ENCODE measurements around the gene TXNDC11. TPM values are rescaled to one million over a fixed set of nuclear protein-coding genes. Genes with fewer than 3 reads are reported as not detected.
A peak's percentile ranks its signal among the peaks of the same experiment; 100 is the strongest.

Gene TXNDC11
- total and polyA plus RNA-seq, 7 experiments from 2014 or later: 36.7 to 80.5 (median 55.1) TPM

DNA sequence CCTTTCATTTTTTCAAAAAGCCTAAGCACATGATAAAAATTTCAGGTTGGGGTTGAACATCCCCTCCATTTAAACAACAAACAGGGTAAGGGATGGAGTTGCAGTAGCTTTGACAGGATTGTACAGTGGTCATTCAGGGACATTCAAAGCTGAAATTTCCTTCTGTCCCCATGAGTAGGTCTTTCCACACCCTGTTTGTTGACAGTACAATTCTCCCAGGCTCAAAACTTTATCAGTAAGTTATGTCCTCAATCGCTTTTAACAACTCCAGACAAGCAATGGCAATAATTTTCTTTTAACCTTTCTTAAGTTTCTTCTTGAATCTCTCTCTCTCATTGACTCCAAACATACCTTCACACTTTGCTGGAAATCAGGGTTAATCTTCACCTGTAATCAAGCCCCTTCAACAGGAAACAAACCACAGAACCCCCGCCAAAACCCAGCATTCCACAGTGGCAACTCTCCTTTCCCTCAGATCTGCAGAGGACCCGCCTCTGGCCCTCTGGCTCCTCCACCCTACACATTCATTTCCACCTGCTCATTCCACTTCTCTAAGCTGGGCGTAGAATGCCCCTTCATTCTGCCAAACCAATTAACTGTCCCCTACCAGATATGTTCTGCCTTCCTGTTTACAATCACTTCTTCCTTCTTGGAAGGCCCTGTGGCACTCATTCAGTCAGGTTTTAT lies 20.7 kb downstream of the TXNDC11 start:
- Mint-ChIP-seq H3K4me1 (peaks cover 5 to 40% (median 17%) of the 10 kb centered on the region in 7 donors), H3K4me3 (no peak overlapping the region), H3K27ac (peak overlapping the region in 8 of 9 donors; percentile 0 to 88 (median 48)), H3K9me3 (no peaks in the 10 kb centered on the region), H3K36me3 (peaks cover 13 to 27% (median 21%) of the 10 kb centered on the region in 5 donors), H3K27me3 (no peaks in the 10 kb centered on the region)
- Histone ChIP-seq H3K36me3 (ENCODE audit: control insufficient read depth in 2 of 3, insufficient read depth in 3 of 3, low read length in 3 of 3) (peaks cover 6 to 52% (median 12%) of the 10 kb centered on the region in 3 experiments), H3K4me1 (ENCODE audit: control insufficient read depth in 2 of 2, insufficient read depth in 2 of 2, low read length in 2 of 2) (no peaks in the 10 kb centered on the region), H3K9me3 (ENCODE audit: control insufficient read depth in 2 of 3, low read length in 3 of 3) (no peaks in the 10 kb centered on the region), H3K27me3 (ENCODE audit: control insufficient read depth in 2 of 2, insufficient read depth in 2 of 2, low read length in 2 of 2) (no peaks in the 10 kb centered on the region), H3K4me3 (ENCODE audit: low read length) (no peak overlapping the region), H3K27ac (ENCODE audit: low read depth, low read length) (no peak overlapping the region)
- POLR2A ChIA-PET: interaction anchor here (2.2 kb wide), 1 partner anchor 21 kb away, joined by 8 read pairs; the partner anchor contains the start of gene TXNDC11
- DNase-seq (no peak), ATAC-seq (no peak)
- CTCF ChIA-PET: no interaction called here
- intact Hi-C loops (cut with micrococcal nuclease): no loop called here

DNA sequence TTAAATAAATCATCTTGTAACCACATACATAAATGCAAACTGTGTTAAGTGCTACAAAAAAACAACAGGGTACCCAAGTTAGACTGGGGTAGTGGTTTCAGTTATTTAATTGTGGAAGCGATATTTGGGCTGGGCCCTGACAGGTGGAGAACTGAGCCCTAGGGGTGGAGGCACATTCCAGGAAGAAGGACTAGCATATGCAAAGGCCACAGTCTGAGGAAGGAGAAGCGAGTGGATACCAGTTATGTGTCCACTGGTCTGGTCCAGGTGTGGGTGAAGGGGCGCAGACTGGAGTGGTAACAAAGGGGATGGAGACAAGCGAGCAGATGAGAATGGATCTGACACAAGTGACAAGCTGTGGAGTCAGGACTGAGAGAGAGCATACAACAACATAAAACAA lies 22.9 kb downstream of the TXNDC11 start:
- peaks cover 13 to 27% (median 17%) of the 10 kb centered on the region in 5 donors for H3K36me3 Mint-ChIP-seq
- peak overlapping the region in 5 of 9 donors; percentile 41 to 64 (median 49) for H3K27ac Mint-ChIP-seq
- H3K4me3 Mint-ChIP-seq: no peak overlapping the region
- H3K36me3 ChIP-seq (ENCODE audit: control insufficient read depth in 2 of 3, insufficient read depth in 3 of 3, low read length in 3 of 3): peaks cover 0 to 57% (median 4%) of the 10 kb centered on the region in 3 experiments
- ATAC-seq (no peak), DNase-seq (no peak)
- H3K9me3 Mint-ChIP-seq: no peaks in the 10 kb centered on the region
- H3K27me3 ChIP-seq (ENCODE audit: control insufficient read depth in 2 of 2, insufficient read depth in 2 of 2, low read length in 2 of 2): no peaks in the 10 kb centered on the region
- POLR2A ChIA-PET: interaction anchor here (1.2 kb wide), 1 partner anchor 94 kb away, joined by 3 read pairs; no protein-coding TSS in a partner anchor
- no peaks in the 10 kb centered on the region for H3K4me1 ChIP-seq (ENCODE audit: control insufficient read depth in 2 of 2, insufficient read depth in 2 of 2, low read length in 2 of 2)
- peaks cover 5 to 41% (median 19%) of the 10 kb centered on the region in 7 donors for H3K4me1 Mint-ChIP-seq
- intact Hi-C loops (cut with micrococcal nuclease): loop anchor here in 1 of 2 donors (10.0 kb wide), 1 partner anchor 75 kb away; no protein-coding TSS in a partner anchor
- CTCF ChIA-PET: interaction anchor here (0.6 to 2.3 kb wide), 4 partner anchors 78 to 187 kb away, joined by 3 to 6 read pairs (median 4); partner anchors contain the start of gene RSL1D1
- no peaks in the 10 kb centered on the region for H3K9me3 ChIP-seq (ENCODE audit: control insufficient read depth in 2 of 3, low read length in 3 of 3)
- H3K4me3 ChIP-seq (ENCODE audit: low read length): no peak overlapping the region
- no peaks in the 10 kb centered on the region for H3K27me3 Mint-ChIP-seq
- H3K27ac ChIP-seq (ENCODE audit: low read depth, low read length): no peak overlapping the region

DNA sequence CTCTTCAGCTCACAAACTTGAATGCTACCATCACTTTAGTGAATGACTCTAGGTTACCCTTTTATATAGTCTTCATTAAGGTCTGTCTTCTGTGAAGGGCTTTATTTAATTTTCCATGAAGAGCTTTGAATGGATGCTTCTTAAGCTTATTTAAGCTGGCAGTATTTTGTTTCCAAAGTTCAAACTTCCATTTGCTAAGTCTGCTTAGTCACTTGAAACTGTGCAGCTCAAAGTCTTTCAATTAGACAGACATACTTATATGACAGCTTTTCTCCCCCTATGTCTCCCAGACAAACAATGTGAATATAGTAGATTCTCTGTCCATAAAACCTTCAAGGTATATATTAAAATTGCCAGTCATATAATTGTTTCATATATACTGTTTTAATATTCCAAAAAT lies 23.5 kb downstream of the TXNDC11 start:
- Histone ChIP-seq H3K27me3 (ENCODE audit: control insufficient read depth in 2 of 2, insufficient read depth in 2 of 2, low read length in 2 of 2) (no peaks in the 10 kb centered on the region), H3K4me1 (ENCODE audit: control insufficient read depth in 2 of 2, insufficient read depth in 2 of 2, low read length in 2 of 2) (peaks cover 0 to 3% of the 10 kb centered on the region in 2 donors), H3K36me3 (ENCODE audit: control insufficient read depth in 2 of 3, insufficient read depth in 3 of 3, low read length in 3 of 3) (peaks cover 0 to 53% (median 4%) of the 10 kb centered on the region in 3 experiments), H3K9me3 (ENCODE audit: control insufficient read depth in 2 of 3, low read length in 3 of 3) (no peaks in the 10 kb centered on the region), H3K4me3 (ENCODE audit: low read length) (no peak overlapping the region), H3K27ac (ENCODE audit: low read depth, low read length) (no peak overlapping the region)
- H3K27me3 Mint-ChIP-seq: no peaks in the 10 kb centered on the region
- no peak overlapping the region for H3K4me3 Mint-ChIP-seq
- peaks cover 5 to 44% (median 23%) of the 10 kb centered on the region in 7 donors for H3K4me1 Mint-ChIP-seq
- H3K27ac Mint-ChIP-seq: peak overlapping the region in 3 of 9 donors; percentile 43 to 64 (median 49)
- POLR2A ChIA-PET: interaction anchor here (0.5 to 1.2 kb wide), 2 partner anchors 93 to 374 kb away, joined by 3 read pairs; partner anchors contain the start of gene RMI2
- no peak for ATAC-seq
- CTCF ChIA-PET: interaction anchor here (0.6 to 2.3 kb wide), 4 partner anchors 77 to 187 kb away, joined by 3 to 6 read pairs (median 4); partner anchors contain the start of gene RSL1D1
- no peak for DNase-seq
- peaks cover 13 to 29% (median 21%) of the 10 kb centered on the region in 5 donors for H3K36me3 Mint-ChIP-seq
- no peaks in the 10 kb centered on the region for H3K9me3 Mint-ChIP-seq
- intact Hi-C loops (cut with micrococcal nuclease): loop anchor here in 1 of 2 donors (10.0 kb wide), 1 partner anchor 74 kb away; no protein-coding TSS in a partner anchor

DNA sequence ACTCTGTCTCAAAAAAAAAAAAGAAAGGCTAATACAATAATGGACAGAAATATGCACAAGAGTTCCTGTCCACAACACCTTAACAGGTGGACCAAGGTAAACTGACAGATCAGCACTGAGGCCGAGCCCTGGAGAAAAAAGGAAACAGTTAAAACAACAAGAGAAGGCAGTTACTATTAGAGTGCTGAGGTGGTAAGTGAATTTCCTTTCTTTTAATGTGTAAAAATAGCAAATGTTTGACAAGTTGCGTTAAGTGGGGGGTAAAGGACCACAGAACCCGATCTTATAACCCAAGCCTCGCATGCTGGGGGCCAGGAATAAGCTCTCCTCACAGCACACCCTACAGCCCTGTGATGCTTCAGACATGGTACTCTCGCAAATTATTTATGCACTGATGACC lies 24.8 kb downstream of the TXNDC11 start:
- no peaks in the 10 kb centered on the region for H3K9me3 Mint-ChIP-seq
- POLR2A ChIA-PET: interaction anchor here (0.6 to 0.7 kb wide), 3 partner anchors 14 to 409 kb away, joined by 3 to 4 read pairs (median 3); no protein-coding TSS in a partner anchor

DNA sequence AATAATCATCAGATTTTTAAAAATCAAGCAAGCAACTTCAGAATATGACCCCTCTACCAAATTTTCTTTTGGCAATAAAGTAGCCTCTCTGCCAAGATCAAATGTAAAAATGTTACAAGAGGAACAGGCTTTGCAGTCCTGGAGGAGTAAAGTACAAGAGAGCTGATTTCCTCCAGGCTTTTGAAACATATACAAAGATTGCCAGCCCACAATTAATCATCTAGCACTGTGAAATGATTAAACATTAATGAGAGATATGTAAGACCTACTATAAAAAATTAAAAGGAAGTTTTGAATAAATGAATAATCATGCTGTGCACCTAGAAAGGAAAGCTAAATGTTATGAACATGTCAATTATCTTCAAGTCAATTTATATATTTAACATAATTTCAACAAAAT lies 26.3 kb downstream of the TXNDC11 start:
- CTCF ChIA-PET: interaction anchor here (0.8 to 5.5 kb wide), 2 partner anchors 184 to 307 kb away, joined by 3 to 53 read pairs; no protein-coding TSS in a partner anchor
- DNase-seq (no peak), ATAC-seq (no peak)
- intact Hi-C loops (cut with micrococcal nuclease): loop anchor here in 1 of 2 donors (10.0 kb wide), 1 partner anchor 72 kb away; no protein-coding TSS in a partner anchor
- Mint-ChIP-seq H3K4me3 (no peak overlapping the region), H3K9me3 (no peaks in the 10 kb centered on the region), H3K27me3 (no peaks in the 10 kb centered on the region), H3K36me3 (peaks cover 7 to 25% (median 16%) of the 10 kb centered on the region in 5 donors), H3K27ac (peak overlapping the region in 7 of 9 donors; percentile 2 to 79 (median 59)), H3K4me1 (peaks cover 4 to 38% (median 22%) of the 10 kb centered on the region in 7 donors)
- no peaks in the 10 kb centered on the region for H3K9me3 ChIP-seq (ENCODE audit: control insufficient read depth in 2 of 3, low read length in 3 of 3)
- no peaks in the 10 kb centered on the region for H3K27me3 ChIP-seq (ENCODE audit: control insufficient read depth in 2 of 2, insufficient read depth in 2 of 2, low read length in 2 of 2)
- POLR2A ChIA-PET: no interaction called here
- H3K4me3 ChIP-seq (ENCODE audit: low read length): no peak overlapping the region
- peaks cover 0 to 3% of the 10 kb centered on the region in 2 donors for H3K4me1 ChIP-seq (ENCODE audit: control insufficient read depth in 2 of 2, insufficient read depth in 2 of 2, low read length in 2 of 2)
- no peak overlapping the region for H3K27ac ChIP-seq (ENCODE audit: low read depth, low read length)
- H3K36me3 ChIP-seq (ENCODE audit: control insufficient read depth in 2 of 3, insufficient read depth in 3 of 3, low read length in 3 of 3): peaks cover 0 to 46% (median 4%) of the 10 kb centered on the region in 3 experiments

More for the DNA sequence above, 24.8 kb downstream of the TXNDC11 start:
- H3K4me1 Mint-ChIP-seq: peaks cover 5 to 40% (median 18%) of the 10 kb centered on the region in 7 donors
- H3K4me3 Mint-ChIP-seq: no peak overlapping the region
- no peak for DNase-seq
- Histone ChIP-seq H3K4me1 (ENCODE audit: control insufficient read depth in 2 of 2, insufficient read depth in 2 of 2, low read length in 2 of 2) (peaks cover 0 to 3% of the 10 kb centered on the region in 2 donors), H3K36me3 (ENCODE audit: control insufficient read depth in 2 of 3, insufficient read depth in 3 of 3, low read length in 3 of 3) (peaks cover 0 to 52% (median 4%) of the 10 kb centered on the region in 3 experiments), H3K4me3 (ENCODE audit: low read length) (no peak overlapping the region), H3K27me3 (ENCODE audit: control insufficient read depth in 2 of 2, insufficient read depth in 2 of 2, low read length in 2 of 2) (no peaks in the 10 kb centered on the region), H3K9me3 (ENCODE audit: control insufficient read depth in 2 of 3, low read length in 3 of 3) (no peaks in the 10 kb centered on the region), H3K27ac (ENCODE audit: low read depth, low read length) (peak overlapping the region; percentile 35)
- H3K27me3 Mint-ChIP-seq: no peaks in the 10 kb centered on the region
- peaks cover 13 to 25% (median 17%) of the 10 kb centered on the region in 5 donors for H3K36me3 Mint-ChIP-seq
- ATAC-seq: no peak
- intact Hi-C loops (cut with micrococcal nuclease): loop anchor here in 1 of 2 donors (10.0 kb wide), 1 partner anchor 73 kb away; no protein-coding TSS in a partner anchor
- CTCF ChIA-PET: interaction anchor here (0.6 to 1.7 kb wide), 4 partner anchors 82 to 616 kb away, joined by 3 to 13 read pairs (median 4); no protein-coding TSS in a partner anchor
- peak overlapping the region in 8 of 9 donors; percentile 25 to 79 (median 54) for H3K27ac Mint-ChIP-seq

DNA sequence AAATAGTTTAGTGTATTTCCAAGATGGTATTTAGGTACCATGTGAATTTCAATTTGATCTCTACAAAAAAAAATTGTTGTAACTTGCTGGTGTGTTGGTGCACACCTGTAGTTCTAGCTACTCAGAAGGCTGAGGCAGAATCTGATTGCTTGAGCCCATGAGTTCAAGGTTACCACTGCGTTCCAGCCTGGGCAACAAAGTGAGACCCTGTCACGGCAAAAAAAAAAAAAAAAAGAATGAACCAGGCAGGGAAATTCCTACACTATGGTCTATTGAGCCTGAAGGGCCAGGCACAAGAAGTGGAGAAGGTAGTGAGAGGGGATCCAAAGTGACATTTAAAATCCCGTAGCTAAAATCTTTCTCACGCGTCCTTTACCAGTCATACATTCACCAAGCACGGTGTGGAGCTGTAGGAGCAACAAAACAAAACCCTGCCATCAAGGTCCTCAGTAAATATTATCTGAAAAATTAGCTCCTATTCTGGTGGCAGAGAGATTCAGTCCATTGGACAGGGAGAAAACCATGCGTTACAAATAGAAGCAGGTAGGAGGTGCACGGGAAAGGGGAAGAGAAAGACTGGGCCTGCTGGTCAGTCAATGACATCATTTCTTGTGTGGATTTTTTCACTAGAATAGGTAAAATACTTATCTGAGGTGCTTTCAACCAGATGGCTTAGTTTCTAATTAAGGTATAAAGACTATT lies 27.3 kb downstream of the TXNDC11 start:
- intact Hi-C loops (cut with micrococcal nuclease): loop anchor here (2.0 to 10.0 kb wide), 3 partner anchors 71 to 761 kb away; no protein-coding TSS in a partner anchor
- ATAC-seq: no peak
- H3K4me3 Mint-ChIP-seq: no peak overlapping the region
- H3K9me3 Mint-ChIP-seq: no peaks in the 10 kb centered on the region
- H3K4me3 ChIP-seq (ENCODE audit: low read length): no peak overlapping the region
- no peaks in the 10 kb centered on the region for H3K27me3 ChIP-seq (ENCODE audit: control insufficient read depth in 2 of 2, insufficient read depth in 2 of 2, low read length in 2 of 2)
- H3K36me3 ChIP-seq (ENCODE audit: control insufficient read depth in 2 of 3, insufficient read depth in 3 of 3, low read length in 3 of 3): peaks cover 0 to 45% (median 4%) of the 10 kb centered on the region in 3 experiments
- H3K4me1 ChIP-seq (ENCODE audit: control insufficient read depth in 2 of 2, insufficient read depth in 2 of 2, low read length in 2 of 2): peaks cover 0 to 3% of the 10 kb centered on the region in 2 donors
- no peaks in the 10 kb centered on the region for H3K9me3 ChIP-seq (ENCODE audit: control insufficient read depth in 2 of 3, low read length in 3 of 3)
- H3K27ac ChIP-seq (ENCODE audit: low read depth, low read length): no peak overlapping the region
- no peak for DNase-seq
- peak overlapping the region in 5 of 9 donors; percentile 6 to 79 (median 48) for H3K27ac Mint-ChIP-seq
- peaks cover 4 to 38% (median 22%) of the 10 kb centered on the region in 7 donors for H3K4me1 Mint-ChIP-seq
- H3K27me3 Mint-ChIP-seq: no peaks in the 10 kb centered on the region
- H3K36me3 Mint-ChIP-seq: peaks cover 7 to 28% (median 17%) of the 10 kb centered on the region in 5 donors
- ChIA-PET CTCF (interaction anchor here (0.9 to 5.5 kb wide), 12 partner anchors 9 to 751 kb away, joined by 3 to 53 read pairs (median 6); partner anchors contain the start of gene TXNDC11), POLR2A (interaction anchor here (0.6 to 1.2 kb wide), 3 partner anchors 27 to 183 kb away, joined by 3 to 5 read pairs (median 4); partner anchors contain the start of gene TXNDC11)

All from naive thymus-derived CD4-positive, alpha-beta T cell (primary cell).